Kidney epithelial cell (primary cell): ENCODE data around the gene MRAP. TPM values are rescaled to one million over a fixed set of nuclear protein-coding genes. Genes with fewer than 3 reads are reported as not detected.
"Not testable (repeated sequence)": the region's sequence is repeated elsewhere in the genome, so short reads cannot be mapped to it uniquely, and the experiment has no call there.

Source experiments
- DNase-seq: peaks from one replicate; pipeline ENCODE4 v3.0.0-alpha.2; 2010; ENCODE audit warnings: low read depth
- H3K27me3 ChIP-seq: 2 replicates; pipeline ENCODE4 v1.6.0; 2011; ENCODE audit warnings: low read length; ENCODE audit not compliant: control insufficient read depth, insufficient read depth
- H3K36me3 ChIP-seq: 2 replicates; pipeline ENCODE4 v1.5.1; 2011; ENCODE audit warnings: low read length; ENCODE audit not compliant: control insufficient read depth, insufficient read depth
- H3K4me3 ChIP-seq: 2 replicates; pipeline ENCODE4 v1.5.1; 2011; ENCODE audit warnings: low read depth, mild to moderate bottlenecking, control low read depth, low read length
- total RNA-seq: library from RNA; depleted of rRNA; stranded (reverse); fragments of >200 nt; gene quantifications from 2 replicates; pipeline ENCODE4 v1.2.3, GENCODE V29; 2015
- TF ChIP-seq, protein P1 (sequence below): IDR thresholded peaks from 2 replicates; pipeline ENCODE4 v1.5.1; 2011; ENCODE audit warnings: mild to moderate bottlenecking, moderate library complexity, low read length, control low read depth, inconsistent platforms; ENCODE audit not compliant: insufficient read depth, poor library complexity, severe bottlenecking

The MRAP gene
- total RNA-seq, 1 donor from 2014 or later, result not detected

DNA sequence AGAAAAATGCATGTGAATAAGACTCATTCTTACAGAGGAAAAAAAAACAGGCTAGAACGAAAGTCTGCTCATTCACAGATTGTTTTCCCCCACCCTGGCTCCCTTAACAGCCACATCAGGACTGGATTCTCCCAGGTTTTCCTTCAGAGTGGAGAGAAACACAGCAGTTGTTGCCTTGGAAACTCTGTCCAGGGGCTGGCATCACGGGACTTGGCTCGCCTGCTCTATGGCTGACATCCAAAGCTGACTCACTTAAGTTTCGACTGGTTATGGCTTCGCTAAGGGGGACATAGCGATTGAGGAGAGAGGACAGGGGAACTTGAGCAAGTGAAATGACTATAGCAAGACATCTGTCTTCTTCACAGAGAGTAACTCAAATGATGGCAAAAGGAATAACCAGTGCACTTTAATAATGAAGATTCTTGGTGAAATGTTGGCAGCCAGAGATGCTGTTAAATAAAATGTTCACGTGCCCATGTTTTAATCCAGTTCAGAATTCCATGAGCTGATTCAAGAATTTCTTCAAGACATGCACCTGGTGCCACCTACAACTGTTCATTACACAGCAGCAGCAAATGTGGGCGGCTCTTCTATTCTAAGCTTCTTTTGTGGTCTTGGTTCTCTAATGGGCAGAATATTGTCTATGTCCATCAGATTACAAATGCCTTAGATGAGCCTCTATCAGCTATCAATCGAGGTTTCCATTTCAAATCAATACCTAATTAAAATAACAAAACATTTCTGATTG, 41.6 kb upstream of the MRAP start:
- peak; percentile 71 for DNase-seq
- Histone ChIP-seq H3K4me3 (no peak overlapping the region), H3K36me3 (no peaks in the 10 kb centered on the region), H3K27me3 (peaks cover 2% of the 10 kb centered on the region)
- TF ChIP-seq, protein P1, sequence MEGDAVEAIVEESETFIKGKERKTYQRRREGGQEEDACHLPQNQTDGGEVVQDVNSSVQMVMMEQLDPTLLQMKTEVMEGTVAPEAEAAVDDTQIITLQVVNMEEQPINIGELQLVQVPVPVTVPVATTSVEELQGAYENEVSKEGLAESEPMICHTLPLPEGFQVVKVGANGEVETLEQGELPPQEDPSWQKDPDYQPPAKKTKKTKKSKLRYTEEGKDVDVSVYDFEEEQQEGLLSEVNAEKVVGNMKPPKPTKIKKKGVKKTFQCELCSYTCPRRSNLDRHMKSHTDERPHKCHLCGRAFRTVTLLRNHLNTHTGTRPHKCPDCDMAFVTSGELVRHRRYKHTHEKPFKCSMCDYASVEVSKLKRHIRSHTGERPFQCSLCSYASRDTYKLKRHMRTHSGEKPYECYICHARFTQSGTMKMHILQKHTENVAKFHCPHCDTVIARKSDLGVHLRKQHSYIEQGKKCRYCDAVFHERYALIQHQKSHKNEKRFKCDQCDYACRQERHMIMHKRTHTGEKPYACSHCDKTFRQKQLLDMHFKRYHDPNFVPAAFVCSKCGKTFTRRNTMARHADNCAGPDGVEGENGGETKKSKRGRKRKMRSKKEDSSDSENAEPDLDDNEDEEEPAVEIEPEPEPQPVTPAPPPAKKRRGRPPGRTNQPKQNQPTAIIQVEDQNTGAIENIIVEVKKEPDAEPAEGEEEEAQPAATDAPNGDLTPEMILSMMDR, result no peak

- no peaks in the 10 kb centered on the region for H3K36me3 ChIP-seq
- TF ChIP-seq, protein P1, result peak; percentile 73
- peaks cover 2% of the 10 kb centered on the region for H3K27me3 ChIP-seq
- no peak overlapping the region for H3K4me3 ChIP-seq
- peak; percentile 42 for DNase-seq
These were observed 40.5 kb upstream of the MRAP start for GRCh38 chr21:32257962-32258785.

DNA sequence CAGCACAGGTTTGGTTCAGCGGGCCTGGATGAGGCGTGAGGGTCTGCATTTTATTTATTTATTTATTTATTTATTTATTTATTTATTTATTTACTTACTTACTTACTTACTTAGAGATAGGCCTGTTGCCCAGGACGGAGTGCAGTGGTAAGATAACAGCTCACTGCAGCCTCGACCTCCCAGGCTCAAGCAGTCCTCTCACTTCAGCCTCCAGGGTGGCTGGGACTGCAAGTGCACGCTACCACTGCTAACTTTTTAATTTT, 39.9 kb upstream of the MRAP start:
- DNase-seq, H3K36me3 ChIP-seq, H3K4me3 ChIP-seq, H3K27me3 ChIP-seq: not testable (repeated sequence)

GRCh38 chr21:32260130-32260529, 38.5 kb upstream of the MRAP start:
- Histone ChIP-seq H3K4me3 (no peak overlapping the region), H3K27me3 (peaks cover 2% of the 10 kb centered on the region), H3K36me3 (no peaks in the 10 kb centered on the region)
- TF ChIP-seq, protein P1, result no peak
- no peak for DNase-seq

DNA sequence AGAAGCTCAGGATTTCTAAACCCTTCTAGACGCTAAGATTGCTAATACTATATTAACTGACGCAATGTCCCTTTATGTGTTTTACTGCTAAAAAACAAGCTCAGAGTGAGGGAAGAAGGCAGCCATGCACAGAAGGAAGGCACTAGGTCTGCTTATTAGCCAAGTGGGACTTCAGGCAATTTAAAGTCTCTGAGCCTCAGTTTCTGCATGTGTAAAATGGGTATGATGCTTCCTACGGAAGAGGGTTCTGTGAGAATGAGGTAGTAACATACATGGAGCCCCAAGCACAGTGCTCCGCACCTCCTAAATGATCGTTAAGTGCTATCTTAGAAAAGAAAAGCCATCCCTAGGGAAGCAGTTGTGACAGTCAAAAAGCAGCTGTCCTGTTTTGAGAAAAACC, 36.7 kb upstream of the MRAP start:
- DNase-seq, result no peak
- TF ChIP-seq, protein P1, result no peak
- Histone ChIP-seq H3K27me3 (no peaks in the 10 kb centered on the region), H3K4me3 (no peak overlapping the region), H3K36me3 (no peaks in the 10 kb centered on the region)

DNA sequence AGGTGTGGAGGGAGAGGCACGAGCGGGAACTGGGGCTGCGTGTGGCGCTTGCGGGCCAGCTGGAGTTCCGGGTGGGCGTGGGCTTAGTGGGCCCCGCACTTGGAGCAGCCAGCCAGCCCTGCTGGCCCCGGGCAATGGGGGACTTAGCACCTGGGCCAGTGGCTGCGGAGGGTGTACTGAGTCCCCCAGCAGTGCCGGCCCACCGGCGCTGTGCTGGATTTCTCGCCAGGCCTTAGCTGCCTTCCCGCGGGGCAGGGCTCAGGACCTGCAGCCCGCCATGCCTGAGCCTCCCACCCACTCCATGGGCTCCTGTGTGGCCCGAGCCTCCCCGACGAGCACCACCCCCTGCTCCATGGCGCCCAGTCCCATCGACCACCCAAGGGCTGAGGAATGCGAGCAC, 33.3 kb upstream of the MRAP start:
- H3K36me3 ChIP-seq, H3K27me3 ChIP-seq, DNase-seq, H3K4me3 ChIP-seq: not testable (repeated sequence)
